ENCODE measurements around the gene HLA-DMA. TPM values are rescaled to one million over a fixed set of nuclear protein-coding genes. Genes with fewer than 3 reads are reported as not detected.

Gene HLA-DMA
- total RNA-seq, 1 experiment from 2014 or later: 15.8 TPM

DNA sequence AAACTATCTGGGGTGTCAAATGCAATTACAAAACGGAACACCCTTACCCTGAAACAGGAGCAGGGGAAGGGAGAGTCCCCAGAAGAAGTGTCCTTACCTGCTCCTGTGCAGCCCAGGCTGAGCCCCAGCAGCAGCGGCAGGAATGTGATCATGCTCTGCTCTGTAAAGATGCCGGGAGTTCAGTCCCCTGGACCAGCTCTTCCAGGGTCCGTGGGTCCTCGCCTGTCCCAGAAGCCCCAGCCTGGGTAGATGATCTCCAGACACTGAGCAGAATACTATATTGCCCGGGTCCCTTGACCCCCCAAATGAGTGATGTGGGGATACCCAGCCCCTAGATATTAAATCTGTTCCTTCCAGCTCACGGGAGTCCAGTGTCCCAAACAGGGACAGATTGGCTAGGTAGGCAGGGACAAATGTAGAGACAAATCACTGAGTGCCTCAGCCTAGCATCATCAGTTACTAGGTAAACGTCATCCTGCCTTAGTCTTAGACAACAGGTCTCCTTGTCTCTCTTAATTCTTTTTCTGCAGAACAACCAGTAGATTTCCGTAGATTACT is 12.2 kb downstream of the HLA-DMA start, which contains the start of gene HLA-DMB:
Gene HLA-DMB (minus strand): TSS at position 373 of the 558 bp plus-strand sequence. CDS start 221 bp downstream, at position 152.
- peak; percentile 83 for DNase-seq (ENCODE audit: low spot score)
- in situ Hi-C loops (cut with HindIII; ENCODE audit: low sequenced_read_pairs): loop anchor here (10.0 kb wide), 1 partner anchor 116 kb away; no protein-coding TSS in a partner anchor

DNA sequence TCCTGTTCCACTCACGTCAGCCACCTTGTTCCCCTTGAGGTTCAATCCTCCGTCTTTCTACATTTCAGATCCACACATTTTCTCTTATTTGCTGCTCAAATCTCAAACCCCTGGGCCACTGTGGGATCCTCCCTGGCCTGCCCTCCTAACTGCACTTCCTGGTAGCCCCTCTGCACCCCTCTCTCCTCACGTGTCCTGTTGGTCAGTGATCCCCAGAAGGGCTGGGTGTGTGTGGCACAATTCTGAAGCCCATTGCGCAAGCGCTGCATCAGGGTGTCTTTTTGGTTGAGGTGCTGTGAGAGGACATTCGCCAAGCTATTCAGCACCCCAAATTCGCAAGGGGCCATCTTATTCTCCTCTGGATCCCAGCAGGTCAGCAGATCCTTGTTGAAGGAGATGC is 14.4 kb downstream of the HLA-DMA start:
- no peak for DNase-seq (ENCODE audit: low spot score)
- in situ Hi-C loops (cut with HindIII; ENCODE audit: low sequenced_read_pairs): no loop called here

GRCh38 chr6:32937230-32937633 is 15.7 kb downstream of the HLA-DMA start:
- DNase-seq (ENCODE audit: low spot score): no peak
- in situ Hi-C loops (cut with HindIII; ENCODE audit: low sequenced_read_pairs): no loop called here

DNA sequence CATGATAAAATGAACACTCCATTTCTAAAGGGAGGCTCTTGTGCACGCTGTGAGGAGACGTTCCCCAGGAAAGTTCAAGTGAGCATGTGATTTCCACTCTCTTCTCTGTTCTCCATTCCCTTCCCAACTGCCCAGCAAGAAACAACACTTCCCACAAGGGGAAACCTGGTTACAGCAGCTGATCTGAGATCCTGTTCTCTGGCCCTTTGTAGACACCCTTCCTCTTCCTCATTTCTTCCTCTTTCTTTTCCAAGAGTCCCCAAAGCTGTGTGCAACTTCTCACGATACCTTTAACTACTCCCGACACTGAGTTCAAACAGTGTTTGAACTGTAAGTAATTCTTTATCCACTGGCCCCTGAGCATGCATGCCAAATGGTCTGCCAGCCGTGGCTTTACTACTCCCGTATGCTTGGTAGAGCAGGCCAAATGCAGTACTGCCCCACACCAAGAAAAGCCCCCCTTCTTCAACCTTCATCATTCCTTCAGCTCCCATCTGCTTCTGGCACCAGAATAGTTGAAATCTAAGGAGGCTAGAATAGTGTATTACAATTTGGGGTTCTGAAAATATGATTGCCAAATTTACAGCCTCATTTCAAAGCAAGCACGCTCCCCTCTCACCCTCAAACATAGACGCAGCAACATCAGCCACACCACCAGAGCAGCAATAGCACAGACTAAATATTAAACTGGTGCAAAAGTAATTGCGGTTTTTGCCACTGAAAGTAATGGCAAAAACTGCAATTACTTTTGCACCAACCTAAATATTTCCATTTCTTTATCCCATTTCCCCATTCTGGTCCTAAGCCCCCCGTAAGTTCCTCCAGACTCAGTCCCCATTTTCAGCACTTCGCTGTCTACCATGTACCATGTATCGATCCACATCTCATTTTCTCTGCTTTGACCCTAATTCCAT is 16.4 kb downstream of the HLA-DMA start:
- in situ Hi-C loops (cut with HindIII; ENCODE audit: low sequenced_read_pairs): no loop called here
- DNase-seq (ENCODE audit: low spot score): no peak

DNA sequence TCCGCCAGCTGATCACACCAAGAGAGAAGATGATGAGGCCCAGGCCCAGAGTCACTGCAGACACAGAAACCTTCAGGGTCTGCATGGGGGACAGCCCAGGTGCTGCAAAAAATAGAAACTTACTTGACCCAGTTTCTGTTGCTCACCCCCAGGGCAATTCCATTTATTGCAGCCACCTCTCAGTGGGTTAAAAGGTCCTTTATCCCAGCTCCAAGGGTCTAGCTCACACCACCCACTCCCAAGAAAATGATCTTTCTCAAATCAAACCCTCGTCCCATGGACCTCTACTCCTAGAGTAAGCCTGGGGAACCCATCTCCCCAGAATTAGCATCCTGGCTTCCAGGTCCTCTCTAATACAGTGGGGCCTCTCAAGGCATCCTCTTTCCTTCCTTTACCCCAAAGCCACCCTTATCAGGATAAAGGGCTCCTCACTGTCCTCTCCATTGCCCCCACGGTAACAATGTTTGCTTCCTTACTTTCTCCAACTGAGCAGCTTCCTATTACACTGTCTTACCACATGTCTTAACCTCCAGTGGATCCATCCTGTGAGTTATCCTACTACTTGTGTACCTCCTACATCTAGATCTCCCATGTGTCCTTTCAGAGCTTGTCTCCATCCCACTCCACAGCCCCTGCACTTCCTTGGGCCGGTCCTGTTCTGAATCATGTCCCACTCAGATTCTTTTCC is 17.2 kb downstream of the HLA-DMA start:
- in situ Hi-C loops (cut with HindIII; ENCODE audit: low sequenced_read_pairs): no loop called here
- no peak for DNase-seq (ENCODE audit: low spot score)

GRCh38 chr6:32933661-32934085 is 19.2 kb downstream of the HLA-DMA start:
- DNase-seq (ENCODE audit: low spot score): peak; percentile 82
- in situ Hi-C loops (cut with HindIII; ENCODE audit: low sequenced_read_pairs): no loop called here

DNA sequence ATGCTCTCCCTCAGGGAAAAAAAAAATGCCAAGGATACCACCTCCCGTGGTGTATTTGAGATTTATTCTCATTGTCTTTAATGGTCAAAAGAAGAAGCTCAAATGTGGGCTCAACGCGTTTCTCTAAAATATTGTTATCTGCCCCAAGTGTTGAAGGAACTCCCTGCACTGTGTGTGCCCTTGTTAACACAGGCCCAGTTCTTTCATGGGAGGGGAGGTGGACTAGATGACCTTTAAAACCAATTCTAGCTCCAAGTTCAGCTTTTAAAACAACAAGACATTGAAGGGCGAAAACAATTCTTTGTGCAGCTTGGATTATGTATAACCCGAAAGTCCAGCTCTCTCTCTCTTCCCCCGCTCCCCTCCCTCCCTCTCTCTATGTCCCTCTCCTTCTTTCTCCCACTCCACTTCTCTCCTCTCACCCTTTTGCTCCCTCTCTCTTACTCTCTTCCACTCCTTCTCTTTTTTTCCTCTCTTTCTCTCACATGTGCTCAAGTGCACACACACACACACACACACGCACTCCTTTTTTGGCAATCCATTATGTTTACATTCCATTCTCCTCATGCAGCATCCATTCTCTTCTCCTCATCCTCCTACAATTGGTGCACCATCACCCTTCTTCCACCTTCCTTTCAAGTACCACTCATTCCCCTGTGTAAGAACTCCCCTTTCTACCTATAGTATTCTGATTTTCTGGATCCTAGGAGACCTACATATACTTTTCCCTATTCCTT is 20.6 kb downstream of the HLA-DMA start:
- in situ Hi-C loops (cut with HindIII; ENCODE audit: low sequenced_read_pairs): no loop called here
- no peak for DNase-seq (ENCODE audit: low spot score)

DNA sequence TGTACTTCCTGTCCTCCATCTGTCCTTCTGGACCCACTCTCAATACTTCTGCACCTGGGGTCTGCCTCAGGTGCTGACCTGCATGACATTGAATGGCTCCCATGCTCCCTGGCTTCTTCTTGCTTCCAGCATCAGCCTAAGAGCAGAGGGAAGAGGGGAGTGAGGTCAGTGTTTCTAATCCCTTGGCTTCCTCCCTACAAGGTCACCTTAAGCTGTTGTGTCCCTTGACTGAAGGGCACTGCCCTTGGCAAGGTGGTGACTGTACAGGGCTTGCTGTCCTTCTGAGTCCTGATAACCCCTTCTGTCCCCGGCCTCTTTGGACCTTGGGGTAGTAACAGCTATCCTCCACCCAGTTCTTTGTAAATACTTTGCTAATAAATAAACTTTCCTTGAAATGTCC is 21.7 kb downstream of the HLA-DMA start:
- no peak for DNase-seq (ENCODE audit: low spot score)
- in situ Hi-C loops (cut with HindIII; ENCODE audit: low sequenced_read_pairs): no loop called here

- DNase-seq (ENCODE audit: low spot score): no peak
- in situ Hi-C loops (cut with HindIII; ENCODE audit: low sequenced_read_pairs): no loop called here
Observed at GRCh38 chr6:32922083-32922482, 30.8 kb downstream of the HLA-DMA start.

DNA sequence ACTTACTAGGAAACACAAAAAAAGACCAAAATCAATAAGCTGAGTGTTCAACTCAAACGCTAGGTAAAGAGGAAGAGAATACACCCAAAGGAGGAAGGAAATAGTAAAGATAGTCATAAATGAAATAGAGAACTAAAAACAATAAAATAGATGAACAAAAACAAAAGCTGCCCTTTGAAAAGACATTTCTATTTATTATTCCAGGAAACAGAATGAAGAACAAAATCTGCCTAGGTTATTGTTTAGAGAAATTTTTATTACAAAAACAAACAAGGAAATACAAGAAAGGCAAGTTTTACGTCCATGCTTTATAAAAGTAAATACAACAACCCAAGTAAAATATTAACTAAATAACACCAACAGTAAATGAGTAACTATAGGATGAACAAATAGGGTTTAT is 32.2 kb downstream of the HLA-DMA start:
- in situ Hi-C loops (cut with HindIII; ENCODE audit: low sequenced_read_pairs): no loop called here
- DNase-seq (ENCODE audit: low spot score): no peak

- in situ Hi-C loops (cut with HindIII; ENCODE audit: low sequenced_read_pairs): no loop called here
Observed at GRCh38 chr6:32912951-32913350, 39.9 kb downstream of the HLA-DMA start.

DNA sequence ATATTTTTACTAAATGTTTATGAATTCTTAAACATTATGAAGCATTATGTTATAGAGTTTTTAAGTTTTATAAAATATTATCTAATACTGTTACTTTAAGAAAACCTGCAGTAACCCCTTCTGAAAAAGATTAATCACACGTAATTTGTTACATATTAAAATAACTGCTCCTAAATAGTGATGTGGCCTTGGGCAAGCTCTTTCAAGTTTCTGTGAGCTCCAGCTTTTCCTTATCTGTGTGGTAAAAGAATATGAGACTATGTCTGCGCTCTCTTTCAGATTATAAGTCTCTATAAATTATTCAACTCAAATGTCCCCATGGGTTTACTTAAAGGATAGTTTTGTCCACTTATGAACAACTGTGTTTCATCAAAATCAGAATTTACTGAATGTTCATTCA is 44.0 kb downstream of the HLA-DMA start:
- in situ Hi-C loops (cut with HindIII; ENCODE audit: low sequenced_read_pairs): no loop called here
- no peak for DNase-seq (ENCODE audit: low spot score)

More at GRCh38 chr6:32912951-32913350, 39.9 kb downstream of the HLA-DMA start:
- DNase-seq (ENCODE audit: low spot score): no peak

- no peak for DNase-seq (ENCODE audit: low spot score)
- in situ Hi-C loops (cut with HindIII; ENCODE audit: low sequenced_read_pairs): no loop called here
Observed at GRCh38 chr6:32906539-32906938, 46.4 kb downstream of the HLA-DMA start.

DNA sequence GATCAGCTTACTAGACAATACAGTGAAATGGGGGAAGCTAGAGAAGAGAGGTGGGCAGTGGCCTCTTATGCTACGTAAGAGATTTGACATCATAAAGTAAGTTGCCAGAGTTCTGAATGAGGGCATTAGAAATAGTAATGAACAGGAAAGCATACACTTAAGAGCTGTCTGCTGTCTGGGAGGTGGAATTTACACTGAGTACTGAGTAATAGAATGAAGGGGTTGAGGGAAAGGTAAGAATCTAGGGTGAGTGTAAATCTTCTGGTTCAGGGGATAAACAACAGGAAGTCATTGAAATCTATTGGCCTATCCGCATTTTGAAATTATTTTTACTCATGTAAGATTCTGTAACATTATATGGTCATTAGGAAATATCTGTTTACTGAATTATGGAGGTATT is 47.8 kb downstream of the HLA-DMA start:
- no peak for DNase-seq (ENCODE audit: low spot score)
- in situ Hi-C loops (cut with HindIII; ENCODE audit: low sequenced_read_pairs): no loop called here

- in situ Hi-C loops (cut with HindIII; ENCODE audit: low sequenced_read_pairs): no loop called here
- no peak for DNase-seq (ENCODE audit: low spot score)
Observed at GRCh38 chr6:32903952-32904351, 48.9 kb downstream of the HLA-DMA start.

Other genes with a start within 250 kb of the HLA-DMA start
- gene HLA-DQA2, start 211.7 kb downstream of the HLA-DMA start, total RNA-seq (2014; rRNA removed; shearing (Covaris generic)): not detected in 2 replicates
- not detected in 2 replicates for gene HLA-DQB2, start 189.6 kb downstream of the HLA-DMA start, total RNA-seq (2014; rRNA removed; shearing (Covaris generic))
- gene HLA-DOB, start 136.1 kb downstream of the HLA-DMA start, total RNA-seq (2014; rRNA removed; shearing (Covaris generic)): not detected in 2 replicates
- gene TAP2, start 114.4 kb downstream of the HLA-DMA start, total RNA-seq (2014; rRNA removed; shearing (Covaris generic)): 8.9 and 14.5 TPM in 2 replicates
- gene PSMB8, start 109.0 kb downstream of the HLA-DMA start, total RNA-seq (2014; rRNA removed; shearing (Covaris generic)): not detected in 2 replicates
- gene TAP1, start 99.4 kb downstream of the HLA-DMA start, total RNA-seq (2014; rRNA removed; shearing (Covaris generic)): 33.4 and 41.3 TPM in 2 replicates
- 20.2 and 26.0 TPM in 2 replicates for gene PSMB9, start 98.9 kb downstream of the HLA-DMA start, total RNA-seq (2014; rRNA removed; shearing (Covaris generic))
- gene HLA-DMB, start 12.1 kb downstream of the HLA-DMA start, total RNA-seq (2014; rRNA removed; shearing (Covaris generic)): 3.2 and 8.0 TPM in 2 replicates
- gene BRD2, start 15.5 kb upstream of the HLA-DMA start, total RNA-seq (2014; rRNA removed; shearing (Covaris generic)): 96.4 and 172 TPM in 2 replicates
- gene HLA-DOA, start 56.5 kb upstream of the HLA-DMA start, total RNA-seq (2014; rRNA removed; shearing (Covaris generic)): 1.4 and 1.7 TPM in 2 replicates
- gene HLA-DPA1, start 120.6 kb upstream of the HLA-DMA start, total RNA-seq (2014; rRNA removed; shearing (Covaris generic)): not detected in 2 replicates
- gene HLA-DPB1, start 122.9 kb upstream of the HLA-DMA start, total RNA-seq (2014; rRNA removed; shearing (Covaris generic)): not detected in 2 replicates
- 7.0 and 10.4 TPM in 2 replicates for gene COL11A2, start 239.4 kb upstream of the HLA-DMA start, total RNA-seq (2014; rRNA removed; shearing (Covaris generic))
- 11.5 and 18.8 TPM in 2 replicates for gene RXRB, start 247.6 kb upstream of the HLA-DMA start, total RNA-seq (2014; rRNA removed; shearing (Covaris generic))
- gene SLC39A7, start 247.8 kb upstream of the HLA-DMA start, total RNA-seq (2014; rRNA removed; shearing (Covaris generic)): 102 and 108 TPM in 2 replicates

Measured in G401 (cell line).